Choroid plexus epithelial cell (primary cell): ENCODE measurements around the gene CPNE5.

Experiments
- DNase-seq: peaks from one replicate; pipeline ENCODE4 v3.0.0-alpha.2; 2010; ENCODE audit warnings: low read depth
- H3K4me3 ChIP-seq: 2 replicates; pipeline ENCODE4 v1.5.1; 2011; ENCODE audit warnings: low read depth, mild to moderate bottlenecking, control low read depth, low read length, moderate library complexity
- CTCF ChIP-seq: conservative IDR thresholded peaks from 2 replicates; pipeline ENCODE4 v1.5.1; 2011; ENCODE audit warnings: low read depth, mild to moderate bottlenecking, control low read depth, inconsistent platforms, low read length, moderate library complexity

The CPNE5 gene

GRCh38 chr6:36834576-36835341, 4.5 kb downstream of the CPNE5 start:
- DNase-seq = no peak
- no peak overlapping the region for H3K4me3 ChIP-seq

GRCh38 chr6:36833182-36833789, 6.0 kb downstream of the CPNE5 start:
- no peak for DNase-seq
- no peak for TF ChIP-seq CTCF
- no peak overlapping the region for H3K4me3 ChIP-seq

More at GRCh38 chr6:36834576-36835341, 4.5 kb downstream of the CPNE5 start:
- TF ChIP-seq CTCF = no peak

- TF ChIP-seq CTCF = no peak
- H3K4me3 ChIP-seq = no peak overlapping the region
- no peak for DNase-seq
Measured at GRCh38 chr6:36832313-36832712, 6.9 kb downstream of the CPNE5 start.

GRCh38 chr6:36830577-36830976, 8.7 kb downstream of the CPNE5 start:
- TF ChIP-seq CTCF = no peak
- H3K4me3 ChIP-seq = no peak overlapping the region
- DNase-seq = no peak

GRCh38 chr6:36829919-36830544, 9.2 kb downstream of the CPNE5 start:
- no peak for DNase-seq
- no peak for TF ChIP-seq CTCF
- no peak overlapping the region for H3K4me3 ChIP-seq

- DNase-seq = peak; percentile 76
- no peak overlapping the region for H3K4me3 ChIP-seq
- no peak for TF ChIP-seq CTCF
Measured at GRCh38 chr6:36827261-36828079, 11.8 kb downstream of the CPNE5 start.
